ENCODE measurements around the gene PDK4.
A peak's percentile ranks its signal among the peaks of the same experiment; 100 is the strongest.

PDK4 gene

GRCh38 chr7:95596198-95597063, at the start of gene PDK4:
Gene PDK4, minus strand, starts transcription at chr7:95596516. Its CDS starts 223 bp downstream, at chr7:95596293.
- DNase-seq (ENCODE audit: low read depth), result peak; percentile 69

GRCh38 chr7:95642173-95642572, 45.9 kb upstream of the PDK4 start:
- DNase-seq (ENCODE audit: low read depth), result no peak

- peak; percentile 47 for DNase-seq (ENCODE audit: low read depth)
Measured at GRCh38 chr7:95636140-95636940, 40.0 kb upstream of the PDK4 start.

GRCh38 chr7:95632609-95633008, 36.3 kb upstream of the PDK4 start:
- no peak for DNase-seq (ENCODE audit: low read depth)

- DNase-seq (ENCODE audit: low read depth), result peak; percentile 14
Measured at GRCh38 chr7:95631527-95631926, 35.2 kb upstream of the PDK4 start.

- no peak for DNase-seq (ENCODE audit: low read depth)
Measured at GRCh38 chr7:95630702-95631458, 34.6 kb upstream of the PDK4 start.

GRCh38 chr7:95628831-95629439, 32.6 kb upstream of the PDK4 start:
- DNase-seq (ENCODE audit: low read depth), result peak; percentile 6

- no peak for DNase-seq (ENCODE audit: low read depth)
Measured at GRCh38 chr7:95623788-95624187, 27.5 kb upstream of the PDK4 start.

- no peak for DNase-seq (ENCODE audit: low read depth)
Measured at GRCh38 chr7:95622859-95623258, 26.5 kb upstream of the PDK4 start.

GRCh38 chr7:95622001-95622549, 25.8 kb upstream of the PDK4 start:
- no peak for DNase-seq (ENCODE audit: low read depth)

GRCh38 chr7:95621404-95621803, 25.1 kb upstream of the PDK4 start:
- no peak for DNase-seq (ENCODE audit: low read depth)

- no peak for DNase-seq (ENCODE audit: low read depth)
Measured at GRCh38 chr7:95620631-95621030, 24.3 kb upstream of the PDK4 start.

- DNase-seq (ENCODE audit: low read depth), result no peak
Measured at GRCh38 chr7:95619921-95620320, 23.6 kb upstream of the PDK4 start.

- no peak for DNase-seq (ENCODE audit: low read depth)
Measured at GRCh38 chr7:95619517-95619916, 23.2 kb upstream of the PDK4 start.

GRCh38 chr7:95614442-95614940, 18.2 kb upstream of the PDK4 start:
- DNase-seq (ENCODE audit: low read depth), result no peak

GRCh38 chr7:95611224-95611623, 14.9 kb upstream of the PDK4 start:
- DNase-seq (ENCODE audit: low read depth), result no peak

GRCh38 chr7:95609277-95609971, 13.1 kb upstream of the PDK4 start:
- peak; percentile 44 for DNase-seq (ENCODE audit: low read depth)

- peak; percentile 94 for DNase-seq (ENCODE audit: low read depth)
Measured at GRCh38 chr7:95608359-95609173, 12.2 kb upstream of the PDK4 start.

- DNase-seq (ENCODE audit: low read depth), result no peak
Measured at GRCh38 chr7:95607561-95607960, 11.2 kb upstream of the PDK4 start.

- no peak for DNase-seq (ENCODE audit: low read depth)
Measured at GRCh38 chr7:95605275-95605674, 9.0 kb upstream of the PDK4 start.

Measured in ELR (cell line).